Panc1 (cell line): ENCODE results near the gene DLG2. TPM values are rescaled to one million over a fixed set of nuclear protein-coding genes. Genes with fewer than 3 reads are reported as not detected.

Experiments used
- ATAC-seq: fragments of 200-7000 bp; cut with Tn5 transposase; 2 replicates; pipeline ENCODE4 v1.9.1; 2020; ENCODE audit warnings: mild to moderate bottlenecking, moderate library complexity
- BruUV-seq: library from RNA; stranded (reverse); fragments of 400-500 nt; replicated peaks from 2 replicates; lab custom pipeline; 2021; lab: Mats Ljungman, UMichigan
- CTCF ChIA-PET: fragments of 300-600 bp; sonication (Branson Sonifier 250); formaldehyde crosslinking; loops from one replicate; lab custom pipeline; 2022; ENCODE audit warnings: antibody characterized with exemption; lab: Charles Lee
- POLR2A ChIA-PET: fragments of 300-600 bp; sonication (Branson Sonifier 250); formaldehyde crosslinking; loops from one replicate; lab custom pipeline; 2022; ENCODE audit warnings: antibody characterized with exemption; lab: Charles Lee
- DNase-seq: peaks from one replicate; pipeline ENCODE4 v3.0.0-alpha.2; 2010; ENCODE audit warnings: low read depth, low spot score
- H3K27ac ChIP-seq: 2 replicates; pipeline ENCODE4 v1.5.1; 2011; ENCODE audit warnings: mild to moderate bottlenecking, low read length, inconsistent platforms
- H3K27me3 ChIP-seq: fragments of 200-500 bp; sonication (Bioruptor generic); 2 replicates; pipeline ENCODE4 v1.6.0; 2014; ENCODE audit warnings: low read length, inconsistent platforms; ENCODE audit not compliant: control insufficient read depth, insufficient read depth
- H3K36me3 ChIP-seq: fragments of 200-500 bp; sonication (Bioruptor generic); 2 replicates; pipeline ENCODE4 v1.5.1; 2014; ENCODE audit warnings: inconsistent platforms, mild to moderate bottlenecking, low read length, moderate library complexity; ENCODE audit not compliant: control insufficient read depth, insufficient read depth
- H3K4me1 ChIP-seq: 2 replicates; pipeline ENCODE4 v1.5.1; 2011; ENCODE audit warnings: inconsistent platforms, mild to moderate bottlenecking, low read length, moderate library complexity; ENCODE audit not compliant: control insufficient read depth, insufficient read depth
- H3K4me3 ChIP-seq, 2 experiments: 2 replicates each; pipeline ENCODE4 v1.5.1; 2011 to 2012; ENCODE audit warnings: low read depth in 2 of 2, low read length in 2 of 2, mild to moderate bottlenecking in 2 of 2, inconsistent platforms in 1 of 2, moderate library complexity in 1 of 2
- H3K9me3 ChIP-seq: fragments of 200-500 bp; sonication (Bioruptor generic); 2 replicates; pipeline ENCODE4 v1.5.1; 2014; ENCODE audit warnings: low read depth, mild to moderate bottlenecking, inconsistent platforms, low read length, moderate library complexity; ENCODE audit not compliant: control insufficient read depth, insufficient read depth
- POLR2AphosphoS5 ChIP-seq: IDR thresholded peaks from 2 replicates; pipeline ENCODE4 v1.6.1; 2012; ENCODE audit warnings: mild to moderate bottlenecking, low read depth, low read length, moderate library complexity
- SIN3A ChIP-seq: IDR thresholded peaks from 2 replicates; pipeline ENCODE4 v1.6.1; 2012; ENCODE audit warnings: low read depth, mild to moderate bottlenecking, low read length, moderate library complexity, borderline replicate concordance; ENCODE audit not compliant: insufficient read depth
- TCF7L2 ChIP-seq: IDR thresholded peaks from 2 replicates; pipeline ENCODE4 v1.6.1; 2011; ENCODE audit warnings: mild to moderate bottlenecking, low read depth, low read length, inconsistent platforms
- in situ Hi-C: cut with HindIII; loops from 2 replicates; pipeline ENCODE4 v1.10.0; 2016; ENCODE audit warnings: low sequenced_read_pairs, low pct_unique_long_range_greater_than_20kb
- intact Hi-C: fragments of 100-400 bp; cut with micrococcal nuclease; formaldehyde crosslinking; loops from one replicate; pipeline ENCODE4 v1.10.0; 2022; ENCODE audit not compliant: unreplicated experiment
- total RNA-seq: library from RNA; stranded (reverse); gene quantifications from one replicate; pipeline ENCODE4 v1.2.1, GENCODE V29; 2021; ENCODE audit not compliant: unreplicated experiment
- TF ChIP-seq, protein P1 (sequence below): fragments of 450-650 bp; IDR thresholded peaks from 2 replicates; pipeline ENCODE4 v1.5.1; 2017; ENCODE audit warnings: mild to moderate bottlenecking
- TF ChIP-seq, protein P2 (sequence below), 2 experiments: IDR thresholded peaks; 2 replicates each; pipeline ENCODE4 v1.6.1; 2011 to 2012; ENCODE audit warnings: low read depth in 2 of 2, control low read depth in 1 of 2, low read length in 1 of 2, mild to moderate bottlenecking in 1 of 2, moderate library complexity in 1 of 2; ENCODE audit not compliant: insufficient read depth in 1 of 2

Gene DLG2
- total RNA-seq, 1 experiment from 2014 or later: 4.2 TPM

DNA sequence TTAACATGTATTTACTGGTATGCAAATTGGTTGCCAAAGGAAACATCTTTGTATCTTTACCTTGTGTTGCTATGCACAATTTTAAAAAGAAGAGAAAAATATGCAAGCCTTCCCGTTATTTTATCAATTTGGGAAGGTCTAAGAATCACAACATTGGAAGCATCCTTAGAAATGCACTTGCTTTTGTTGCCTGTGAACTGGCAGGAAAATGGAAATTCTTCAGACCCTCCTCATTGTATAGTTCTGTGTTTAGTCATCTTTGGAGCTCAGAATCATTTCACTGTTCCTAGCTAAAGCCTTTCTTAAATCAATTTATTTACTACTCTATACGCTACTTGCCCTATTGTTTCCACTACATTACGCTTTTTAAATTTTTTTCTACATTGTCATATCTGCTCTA is 574.5 kb downstream of the DLG2 start:
- intact Hi-C loops: no loop called here
- CTCF ChIA-PET: no interaction called here
- H3K36me3 ChIP-seq: no peaks in the 10 kb centered on the region
- no TSS peak for BruUV-seq
- ATAC-seq (no peak), DNase-seq (no peak)
- H3K27ac ChIP-seq: no peak overlapping the region
- TF ChIP-seq POLR2AphosphoS5 (no peak), TCF7L2 (no peak), SIN3A (no peak)
- TF ChIP-seq, protein P1, sequence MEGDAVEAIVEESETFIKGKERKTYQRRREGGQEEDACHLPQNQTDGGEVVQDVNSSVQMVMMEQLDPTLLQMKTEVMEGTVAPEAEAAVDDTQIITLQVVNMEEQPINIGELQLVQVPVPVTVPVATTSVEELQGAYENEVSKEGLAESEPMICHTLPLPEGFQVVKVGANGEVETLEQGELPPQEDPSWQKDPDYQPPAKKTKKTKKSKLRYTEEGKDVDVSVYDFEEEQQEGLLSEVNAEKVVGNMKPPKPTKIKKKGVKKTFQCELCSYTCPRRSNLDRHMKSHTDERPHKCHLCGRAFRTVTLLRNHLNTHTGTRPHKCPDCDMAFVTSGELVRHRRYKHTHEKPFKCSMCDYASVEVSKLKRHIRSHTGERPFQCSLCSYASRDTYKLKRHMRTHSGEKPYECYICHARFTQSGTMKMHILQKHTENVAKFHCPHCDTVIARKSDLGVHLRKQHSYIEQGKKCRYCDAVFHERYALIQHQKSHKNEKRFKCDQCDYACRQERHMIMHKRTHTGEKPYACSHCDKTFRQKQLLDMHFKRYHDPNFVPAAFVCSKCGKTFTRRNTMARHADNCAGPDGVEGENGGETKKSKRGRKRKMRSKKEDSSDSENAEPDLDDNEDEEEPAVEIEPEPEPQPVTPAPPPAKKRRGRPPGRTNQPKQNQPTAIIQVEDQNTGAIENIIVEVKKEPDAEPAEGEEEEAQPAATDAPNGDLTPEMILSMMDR: no peak
- H3K9me3 ChIP-seq: no peaks in the 10 kb centered on the region
- H3K4me1 ChIP-seq: no peaks in the 10 kb centered on the region
- in situ Hi-C loops: no loop called here
- POLR2A ChIA-PET: no interaction called here
- no peaks in the 10 kb centered on the region for H3K27me3 ChIP-seq
- H3K4me3 ChIP-seq: no peak overlapping the region

DNA sequence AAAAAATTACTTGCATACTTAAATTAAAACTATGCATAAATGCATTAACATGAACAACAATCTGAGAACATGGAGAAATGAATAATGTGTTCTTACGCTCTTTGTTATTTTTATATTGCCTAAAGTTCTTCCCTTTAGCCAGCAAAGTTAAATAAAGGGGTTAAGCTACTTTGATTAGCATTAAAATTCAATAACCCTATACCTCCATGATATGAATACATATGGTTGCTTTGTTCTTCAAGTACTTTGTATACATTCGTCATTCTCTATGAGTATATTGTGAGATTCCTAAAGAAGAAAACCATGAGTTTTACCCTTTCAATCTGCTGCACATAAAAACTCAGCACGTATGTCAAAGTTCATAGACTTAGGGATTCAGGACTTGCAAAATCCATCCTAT is 578.3 kb downstream of the DLG2 start:
- no peak overlapping the region for H3K4me3 ChIP-seq
- no peaks in the 10 kb centered on the region for H3K27me3 ChIP-seq
- ATAC-seq: no peak
- ChIA-PET CTCF (no interaction called here), POLR2A (no interaction called here)
- TF ChIP-seq POLR2AphosphoS5 (no peak), TCF7L2 (no peak), SIN3A (no peak)
- TF ChIP-seq, protein P1: no peak
- TF ChIP-seq, protein P2, sequence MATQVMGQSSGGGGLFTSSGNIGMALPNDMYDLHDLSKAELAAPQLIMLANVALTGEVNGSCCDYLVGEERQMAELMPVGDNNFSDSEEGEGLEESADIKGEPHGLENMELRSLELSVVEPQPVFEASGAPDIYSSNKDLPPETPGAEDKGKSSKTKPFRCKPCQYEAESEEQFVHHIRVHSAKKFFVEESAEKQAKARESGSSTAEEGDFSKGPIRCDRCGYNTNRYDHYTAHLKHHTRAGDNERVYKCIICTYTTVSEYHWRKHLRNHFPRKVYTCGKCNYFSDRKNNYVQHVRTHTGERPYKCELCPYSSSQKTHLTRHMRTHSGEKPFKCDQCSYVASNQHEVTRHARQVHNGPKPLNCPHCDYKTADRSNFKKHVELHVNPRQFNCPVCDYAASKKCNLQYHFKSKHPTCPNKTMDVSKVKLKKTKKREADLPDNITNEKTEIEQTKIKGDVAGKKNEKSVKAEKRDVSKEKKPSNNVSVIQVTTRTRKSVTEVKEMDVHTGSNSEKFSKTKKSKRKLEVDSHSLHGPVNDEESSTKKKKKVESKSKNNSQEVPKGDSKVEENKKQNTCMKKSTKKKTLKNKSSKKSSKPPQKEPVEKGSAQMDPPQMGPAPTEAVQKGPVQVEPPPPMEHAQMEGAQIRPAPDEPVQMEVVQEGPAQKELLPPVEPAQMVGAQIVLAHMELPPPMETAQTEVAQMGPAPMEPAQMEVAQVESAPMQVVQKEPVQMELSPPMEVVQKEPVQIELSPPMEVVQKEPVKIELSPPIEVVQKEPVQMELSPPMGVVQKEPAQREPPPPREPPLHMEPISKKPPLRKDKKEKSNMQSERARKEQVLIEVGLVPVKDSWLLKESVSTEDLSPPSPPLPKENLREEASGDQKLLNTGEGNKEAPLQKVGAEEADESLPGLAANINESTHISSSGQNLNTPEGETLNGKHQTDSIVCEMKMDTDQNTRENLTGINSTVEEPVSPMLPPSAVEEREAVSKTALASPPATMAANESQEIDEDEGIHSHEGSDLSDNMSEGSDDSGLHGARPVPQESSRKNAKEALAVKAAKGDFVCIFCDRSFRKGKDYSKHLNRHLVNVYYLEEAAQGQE (IDR thresholded peaks at IDR 0.05; ENCODE audit: insufficient read depth in 1 of 2, low read depth in 2 of 2, low read length in 1 of 2): no peak
- in situ Hi-C loops (no loop called here), intact Hi-C loops (no loop called here)
- DNase-seq: no peak
- no TSS peak for BruUV-seq
- H3K4me1 ChIP-seq: no peaks in the 10 kb centered on the region
- no peaks in the 10 kb centered on the region for H3K36me3 ChIP-seq
- H3K9me3 ChIP-seq: no peaks in the 10 kb centered on the region
- no peak overlapping the region for H3K27ac ChIP-seq
